Measurements from ENCODE around the gene ABCC5.
"Not testable (repeated sequence)": the region's sequence is repeated elsewhere in the genome, so short reads cannot be mapped to it uniquely, and the experiment has no call there.

Gene ABCC5

DNA sequence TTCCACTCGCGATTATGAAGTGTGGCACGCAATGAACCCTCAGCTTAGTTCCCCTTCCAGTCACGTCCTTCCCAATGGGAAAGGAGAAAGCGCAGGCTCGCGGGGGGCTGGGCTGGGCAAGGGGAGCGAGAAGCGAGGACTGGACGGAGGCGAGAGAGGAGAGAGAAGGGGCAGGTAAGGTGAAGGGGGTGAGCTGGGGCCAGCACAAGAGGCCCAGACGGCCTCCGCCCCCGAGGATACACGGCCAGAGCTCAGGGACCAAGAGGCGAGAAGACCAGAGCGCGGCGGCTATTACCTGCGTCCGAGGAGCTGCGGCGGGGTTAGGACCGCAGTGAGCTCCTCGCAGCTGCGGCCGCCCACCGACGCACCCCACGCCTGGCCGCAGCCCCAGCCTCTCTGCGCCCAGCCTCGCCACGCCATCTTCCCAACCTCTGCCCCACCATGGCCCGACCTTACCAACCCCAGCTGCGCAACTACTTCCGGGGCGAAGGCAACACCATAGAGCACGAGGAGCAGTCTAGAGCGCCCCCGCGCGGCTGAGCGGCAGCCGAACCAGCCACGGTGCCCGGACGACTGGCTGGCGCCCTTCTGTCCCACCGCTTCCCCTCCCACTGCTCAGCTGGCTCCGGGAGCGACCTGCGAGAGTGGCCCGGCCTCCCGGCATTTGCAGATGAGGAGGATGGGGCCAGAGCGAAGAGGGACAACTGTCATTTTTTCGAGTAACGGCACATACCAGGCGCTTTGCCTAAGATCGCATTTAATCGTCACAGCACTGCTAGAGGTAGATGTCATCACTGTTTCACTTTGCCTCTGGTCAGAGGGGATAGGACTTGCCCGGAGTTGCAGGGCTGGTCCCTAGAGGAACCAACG is 133.0 kb downstream of the ABCC5 start, which contains the start of gene PARL:
Gene PARL, minus strand, starts transcription at position 454 of the 870 bp plus-strand sequence. Its CDS starts 34 bp downstream, at position 420.
- peak; percentile 92 for DNase-seq

DNA sequence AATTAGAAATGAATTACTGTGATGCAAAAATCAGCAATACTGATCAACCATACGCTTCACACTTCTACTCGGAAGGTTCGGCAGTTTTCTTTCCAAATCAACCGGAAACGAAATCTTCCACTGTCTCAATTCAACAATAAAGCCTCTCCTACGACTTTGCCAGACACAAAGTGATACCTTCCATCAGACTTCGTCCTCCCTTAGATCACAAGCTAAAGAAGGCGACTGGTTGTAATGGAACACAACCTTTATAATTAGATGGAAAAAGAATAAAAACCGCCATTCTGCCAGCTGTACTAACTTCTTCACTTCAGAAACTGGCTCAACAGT is 133.6 kb downstream of the ABCC5 start:
- DNase-seq: no peak

GRCh38 chr3:183883291-183884096 is 134.2 kb downstream of the ABCC5 start:
- DNase-seq: no peak

- DNase-seq: no peak
Measured at GRCh38 chr3:183880121-183880520, 137.6 kb downstream of the ABCC5 start.

DNA sequence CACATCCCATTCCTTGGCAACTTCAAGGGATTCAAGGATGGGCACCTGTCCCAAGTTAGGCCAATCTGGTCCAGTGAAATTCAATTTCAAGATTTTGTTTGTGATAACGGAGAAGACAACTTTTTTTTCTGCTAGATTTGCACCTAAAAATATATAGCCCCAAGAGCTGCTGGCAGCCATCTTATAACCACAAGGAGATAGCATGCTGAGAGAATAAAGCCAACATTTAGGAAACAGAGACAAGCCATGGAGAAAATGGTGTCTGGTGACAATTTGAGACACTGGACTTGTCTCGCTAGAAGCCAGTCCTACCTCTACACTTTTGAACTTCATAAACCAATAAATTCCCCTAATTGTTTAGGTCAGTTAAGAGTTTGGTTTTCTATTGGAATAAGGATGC is 138.4 kb downstream of the ABCC5 start:
- no peak for DNase-seq

GRCh38 chr3:183878071-183878470 is 139.6 kb downstream of the ABCC5 start:
- DNase-seq: no peak

DNA sequence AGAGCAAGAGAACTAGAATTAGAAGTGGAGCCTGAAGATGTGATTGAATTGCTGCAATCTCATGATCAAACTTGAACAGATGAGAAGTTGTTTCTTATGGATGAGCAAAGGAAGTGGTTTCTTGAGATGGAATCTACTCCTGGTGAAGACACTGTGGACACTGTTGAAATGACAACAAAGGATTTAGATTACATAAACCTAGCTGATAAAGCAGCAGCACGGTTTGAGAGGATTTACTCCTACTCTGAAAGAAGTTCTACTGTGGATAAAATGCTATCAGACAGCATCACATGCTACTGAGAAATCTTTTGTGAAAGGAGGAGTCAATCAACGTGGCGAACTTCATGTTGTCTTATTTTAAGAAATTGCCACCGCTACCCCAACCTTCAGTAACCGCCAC is 140.5 kb downstream of the ABCC5 start:
- DNase-seq: not testable (repeated sequence)

- no peak for DNase-seq
Measured at GRCh38 chr3:183875411-183875810, 142.3 kb downstream of the ABCC5 start.

GRCh38 chr3:183873914-183874313 is 143.8 kb downstream of the ABCC5 start:
- no peak for DNase-seq

GRCh38 chr3:183871541-183871940 is 146.1 kb downstream of the ABCC5 start:
- DNase-seq: no peak

GRCh38 chr3:183870563-183870962 is 147.1 kb downstream of the ABCC5 start:
- no peak for DNase-seq
